GM19397 (cell line): Measurements from ENCODE around the gene PSMF1.

Experiments
- ATAC-seq: cut with Tn5 transposase; IDR thresholded peaks from one replicate; pipeline ENCODE4 v1.9.1; 2021; ENCODE audit warnings: mild to moderate bottlenecking, moderate library complexity; ENCODE audit not compliant: unreplicated experiment

The PSMF1 gene

GRCh38 chr20:1188347-1188746 is 69.9 kb downstream of the PSMF1 start:
- ATAC-seq: no peak

GRCh38 chr20:1189827-1190226 is 71.4 kb downstream of the PSMF1 start:
- ATAC-seq: no peak

GRCh38 chr20:1190847-1191246 is 72.4 kb downstream of the PSMF1 start:
- ATAC-seq: no peak

- no peak for ATAC-seq
Observed at GRCh38 chr20:1191299-1191698, 72.9 kb downstream of the PSMF1 start.

DNA sequence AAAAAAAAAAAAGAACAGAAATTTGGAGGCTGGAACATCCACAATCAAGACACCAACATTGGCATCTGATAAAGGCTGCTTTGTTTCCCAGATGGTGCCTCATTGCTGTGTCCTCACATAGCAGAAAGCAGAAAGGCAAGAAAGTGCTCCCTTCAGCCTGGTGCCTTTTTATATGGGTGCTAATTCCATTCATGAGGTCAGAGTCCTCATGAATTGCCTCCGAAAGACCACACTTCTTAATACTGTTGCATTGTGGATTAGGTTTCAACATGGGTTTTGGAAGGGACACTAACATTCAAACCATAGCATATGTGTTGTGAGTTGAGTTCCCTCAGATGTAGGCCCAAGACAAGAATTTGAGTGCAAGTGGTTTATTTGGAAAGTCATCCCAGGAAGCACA is 76.8 kb downstream of the PSMF1 start:
- no peak for ATAC-seq

DNA sequence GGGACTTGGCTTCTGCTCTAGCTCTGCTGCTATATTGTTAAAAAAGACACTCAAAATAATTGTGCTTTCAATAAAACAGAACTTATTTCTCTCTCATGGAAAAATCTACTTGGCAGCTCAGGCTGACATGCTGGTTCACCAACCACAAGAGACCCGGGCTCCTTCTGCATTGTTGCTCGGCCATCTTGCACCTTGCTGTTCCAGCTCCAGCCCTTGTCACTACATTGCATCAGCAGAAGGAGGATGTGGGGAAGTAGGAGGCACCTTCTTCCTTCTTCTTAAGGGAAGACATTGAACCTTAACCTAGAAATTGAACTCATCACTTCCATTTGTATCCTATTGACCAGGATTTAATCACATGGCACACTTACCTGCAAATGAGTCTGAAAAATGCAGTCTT is 78.2 kb downstream of the PSMF1 start:
- no peak for ATAC-seq

DNA sequence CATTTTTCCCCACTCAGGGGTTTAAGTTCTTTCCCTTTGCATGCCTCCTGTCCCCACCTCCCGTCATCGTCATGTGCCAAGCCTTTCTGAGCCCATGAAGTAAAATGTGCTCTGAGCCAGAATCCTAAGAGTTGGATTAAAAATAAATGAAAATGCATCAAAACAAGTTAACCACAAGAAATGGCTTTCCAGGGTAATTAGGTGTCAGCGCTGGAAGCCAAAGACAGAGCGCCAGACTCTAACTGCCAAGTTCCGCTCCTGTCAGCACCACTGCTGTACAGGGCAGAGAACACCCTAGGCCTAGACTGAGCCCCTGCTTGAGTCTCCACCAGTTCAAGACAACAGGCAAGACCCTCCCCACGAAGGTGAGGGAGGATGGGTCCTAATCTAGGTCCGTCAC is 79.4 kb downstream of the PSMF1 start:
- no peak for ATAC-seq

DNA sequence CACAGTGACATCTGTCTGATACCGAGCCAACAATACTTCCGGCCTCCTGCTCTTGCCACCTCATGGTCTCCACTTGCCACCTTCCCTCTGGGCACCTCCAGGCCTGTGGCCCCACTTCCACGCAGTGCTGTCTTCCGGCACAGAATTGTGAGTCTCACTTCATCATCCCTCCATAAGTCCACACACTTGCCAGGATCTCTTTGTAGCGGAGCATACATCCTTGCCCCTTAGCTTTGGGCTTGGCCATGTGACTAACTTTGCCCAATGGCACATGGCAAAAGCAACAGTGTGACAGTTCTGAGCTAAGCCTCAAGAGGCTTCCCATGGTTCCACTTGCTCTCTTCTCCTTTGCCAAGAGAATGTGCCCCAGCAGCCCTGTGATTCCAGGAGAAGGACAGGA is 80.3 kb downstream of the PSMF1 start:
- ATAC-seq: no peak

GRCh38 chr20:1199212-1199873 is 80.9 kb downstream of the PSMF1 start:
- no peak for ATAC-seq

DNA sequence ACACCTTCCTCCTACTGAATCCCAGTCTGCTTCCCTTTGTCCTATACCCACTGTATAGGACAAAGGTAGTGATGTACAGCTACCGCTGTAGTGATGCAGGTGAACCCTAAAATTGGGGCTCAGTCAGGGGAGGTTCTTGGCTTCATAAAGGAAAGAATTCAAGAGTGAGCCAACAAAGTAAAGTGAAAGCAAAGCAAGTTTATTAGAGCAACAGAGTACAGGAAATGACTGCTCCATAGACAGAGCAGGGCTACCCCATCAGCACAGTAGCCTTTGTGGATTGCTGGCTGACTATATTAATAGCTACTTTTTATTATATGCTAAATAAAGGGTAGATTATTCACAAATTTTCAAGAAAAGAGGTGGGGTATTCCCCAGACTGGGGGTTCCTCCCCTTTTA is 81.6 kb downstream of the PSMF1 start:
- no peak for ATAC-seq

DNA sequence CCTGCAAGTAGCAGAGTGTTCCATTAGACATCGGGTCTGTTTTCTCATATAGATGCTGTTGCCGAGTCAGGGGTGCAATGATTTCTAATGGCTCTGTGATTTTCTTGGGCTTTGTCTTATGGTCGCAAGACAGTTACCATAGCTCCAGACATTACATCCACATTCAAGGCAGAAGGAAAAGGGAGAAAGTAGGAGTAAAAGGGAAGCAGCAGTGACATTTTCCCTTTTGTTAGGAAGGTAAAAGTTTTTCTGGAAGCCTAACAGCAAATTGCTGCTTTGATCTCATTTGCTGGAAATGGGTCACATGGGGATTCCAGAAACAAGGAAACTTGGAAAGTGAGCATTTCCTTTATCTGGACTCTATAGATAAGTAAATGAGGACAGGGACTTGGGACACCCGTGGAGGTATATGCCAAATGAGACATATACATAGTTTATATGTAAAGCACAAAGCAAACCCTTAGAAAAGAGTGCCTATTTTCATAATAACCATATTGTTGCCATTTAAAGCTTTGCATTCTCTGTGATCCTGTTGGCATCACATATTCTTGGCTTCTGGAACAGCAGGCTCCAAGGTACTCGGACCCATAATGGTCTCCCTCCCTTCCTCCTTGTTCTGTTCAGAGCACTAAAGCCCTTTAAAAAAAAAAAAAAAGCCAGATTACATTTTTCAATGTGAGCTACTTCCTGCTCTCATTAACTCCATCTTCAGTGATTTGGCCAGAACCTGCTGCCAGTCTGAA is 84.5 kb downstream of the PSMF1 start, which contains the start of gene C20orf202:
C20orf202 (plus strand) TSS at position 693 of the 743 bp plus-strand sequence. CDS start 132 bp downstream, outside the sequence.
- no peak for ATAC-seq

DNA sequence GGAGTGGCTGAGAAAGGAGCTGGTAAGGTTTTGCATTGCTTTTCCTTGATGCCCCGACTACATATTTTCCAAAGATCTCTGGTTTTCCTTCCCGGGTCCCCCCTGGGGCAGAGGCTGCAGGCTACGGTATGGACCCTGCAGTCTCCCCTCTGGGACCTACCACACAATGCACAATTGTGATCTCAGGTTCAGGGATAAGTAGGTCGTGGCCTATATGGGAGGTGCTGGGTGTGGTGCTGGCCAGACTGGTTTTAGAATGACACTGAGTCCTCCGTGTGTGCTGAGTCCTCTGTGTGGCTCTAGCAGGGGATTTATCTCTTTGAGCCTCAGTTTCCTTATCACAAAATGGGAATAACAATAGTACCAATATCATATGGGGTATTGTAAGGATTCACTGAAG is 85.2 kb downstream of the PSMF1 start:
- ATAC-seq: no peak

GRCh38 chr20:1204113-1204512 is 85.7 kb downstream of the PSMF1 start:
- ATAC-seq: no peak

GRCh38 chr20:1204576-1204975 is 86.2 kb downstream of the PSMF1 start:
- ATAC-seq: no peak

GRCh38 chr20:1205802-1206201 is 87.4 kb downstream of the PSMF1 start:
- ATAC-seq: no peak

DNA sequence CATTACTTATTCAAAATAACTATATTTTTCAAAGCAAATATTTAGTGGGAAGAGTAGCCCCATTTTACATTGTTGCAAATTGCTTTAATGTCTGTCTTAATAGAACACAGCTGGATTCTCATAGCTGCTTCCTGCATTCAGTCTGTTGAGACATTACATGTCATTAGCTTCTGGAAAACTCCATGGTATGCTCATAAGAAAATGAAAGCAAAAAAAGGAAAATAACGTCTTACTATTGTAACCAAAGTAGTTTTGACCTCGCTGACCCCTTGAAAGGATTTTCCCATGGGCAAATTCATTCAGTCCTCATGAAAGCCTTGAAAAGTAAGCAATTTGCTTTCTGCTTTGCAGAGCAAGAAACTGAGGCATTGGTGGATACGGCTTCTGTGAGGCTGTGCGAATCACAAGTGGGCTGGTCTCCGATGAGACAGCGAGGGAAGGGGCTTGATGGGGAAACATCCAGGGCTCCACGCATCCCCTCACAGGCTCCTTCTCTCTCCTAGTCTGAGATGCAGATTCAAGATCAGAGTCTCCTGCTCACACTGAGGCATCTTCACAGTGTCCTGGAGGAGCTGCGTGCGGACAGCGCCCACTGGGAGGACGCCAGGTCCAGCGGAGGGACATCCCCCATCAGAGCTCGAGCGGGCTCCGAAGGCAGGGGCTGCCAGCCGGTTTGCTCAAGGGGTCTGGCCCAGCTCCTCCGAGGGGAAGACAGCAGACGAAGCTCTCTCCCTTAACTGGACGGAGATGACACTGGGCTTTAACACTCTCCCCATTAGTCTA is 88.2 kb downstream of the PSMF1 start:
- no peak for ATAC-seq

- no peak for ATAC-seq
Observed at GRCh38 chr20:1207293-1207878, 89.0 kb downstream of the PSMF1 start.

DNA sequence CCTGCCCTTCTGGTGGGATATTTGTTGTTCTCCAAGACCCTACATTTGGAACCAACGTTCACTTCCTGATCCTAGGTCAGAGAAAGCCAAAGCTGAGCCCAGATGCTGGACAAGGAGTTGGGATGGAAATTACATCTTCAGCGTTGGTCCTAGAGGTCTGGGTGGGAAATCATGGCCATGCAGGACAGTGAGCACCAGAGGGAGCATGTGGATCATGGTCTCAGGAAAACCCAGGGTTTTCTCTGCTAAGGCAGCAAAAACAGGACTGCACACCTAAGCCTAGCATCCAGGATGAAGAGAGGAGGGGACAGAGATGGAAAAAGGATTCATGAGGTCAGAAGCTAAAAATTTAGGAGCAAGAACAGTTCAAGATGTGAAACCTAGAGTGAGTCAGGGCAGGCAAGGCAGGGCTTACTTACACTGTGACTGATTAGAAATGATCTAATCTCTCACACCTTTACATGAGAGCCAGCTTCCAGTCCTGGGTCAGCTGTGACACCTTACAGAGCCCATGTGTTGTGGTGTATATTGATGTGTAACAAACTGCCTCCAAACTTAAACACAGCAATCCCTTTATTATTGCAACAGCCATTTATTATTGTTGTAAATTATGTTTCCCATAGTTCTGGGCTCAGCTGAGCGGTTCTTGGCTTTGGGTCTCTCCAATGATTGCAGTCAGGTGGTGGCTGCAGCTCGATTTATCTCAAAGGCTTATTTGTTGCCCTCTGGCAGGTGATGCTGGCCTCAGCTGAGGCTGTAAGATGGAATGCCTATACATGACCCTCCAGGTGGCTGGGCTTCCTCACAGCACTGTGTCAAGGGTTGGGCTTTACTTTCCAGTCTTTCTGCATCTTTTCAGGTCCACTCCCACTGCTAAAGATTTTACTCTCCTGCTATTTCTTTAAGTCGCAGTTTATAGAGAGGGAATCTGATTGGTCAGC is 91.3 kb downstream of the PSMF1 start:
- no peak for ATAC-seq

DNA sequence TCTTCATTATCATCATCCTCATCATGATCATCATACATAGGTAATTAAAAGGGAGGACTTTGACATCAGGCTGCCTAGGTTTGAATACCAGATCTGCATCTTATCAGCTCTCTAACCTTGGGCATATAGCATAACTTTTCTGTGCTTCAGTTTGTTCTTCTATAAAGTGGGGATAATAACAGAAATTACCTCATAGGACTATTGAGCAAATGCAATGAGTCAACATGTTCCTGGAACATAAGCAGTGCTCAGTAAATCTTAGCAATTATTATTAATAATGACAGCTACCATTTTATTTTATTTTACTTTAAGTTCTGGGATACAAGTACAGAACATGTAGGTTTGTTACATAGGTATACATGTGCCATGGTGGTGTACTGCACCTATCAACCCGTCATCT is 92.1 kb downstream of the PSMF1 start:
- ATAC-seq: no peak

DNA sequence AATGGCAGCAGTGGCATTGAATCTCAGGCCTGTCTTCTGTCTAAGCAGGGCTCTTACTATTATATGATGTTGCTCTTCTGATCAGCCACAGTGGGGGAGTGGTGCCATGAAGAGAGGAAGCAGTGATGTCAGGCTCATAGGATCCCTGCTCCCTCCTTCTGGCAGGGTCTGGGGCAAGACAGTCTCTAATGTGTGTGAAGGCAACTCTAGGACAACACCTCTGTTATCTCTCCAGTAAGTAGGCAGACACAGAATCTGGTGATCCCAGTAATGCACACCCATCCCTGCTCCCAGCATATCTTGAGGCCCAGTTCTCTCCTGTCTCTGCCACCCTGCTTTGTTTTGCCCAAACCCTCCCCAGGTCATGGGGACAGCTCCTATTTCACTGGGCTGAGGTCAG is 93.6 kb downstream of the PSMF1 start:
- ATAC-seq: no peak
